CD8-positive, alpha-beta memory T cell (primary cell): ENCODE data around the gene TDP2. TPM values are rescaled to one million over a fixed set of nuclear protein-coding genes. Genes with fewer than 3 reads are reported as not detected.
"Not testable (repeated sequence)": the region's sequence is repeated elsewhere in the genome, so short reads cannot be mapped to it uniquely, and the experiment has no call there.

Experiments used
- CTCF ChIA-PET: fragments of 350-600 bp; sonication (Branson Sonifier 250); formaldehyde crosslinking; loops from one replicate; lab custom pipeline; 2021; ENCODE audit warnings: antibody characterized with exemption; lab: Charles Lee
- POLR2A ChIA-PET: fragments of 350-600 bp; sonication (Branson Sonifier 250); formaldehyde crosslinking; loops from one replicate; lab custom pipeline; 2021; ENCODE audit warnings: antibody characterized with exemption; lab: Charles Lee
- DNase-seq, 5 donors: peaks; one replicate each; pipeline versions ENCODE4 v3.0.0 to v3.0.0-alpha.2; 2020 to 2022; ENCODE audit warnings: mixed read lengths in 1 of 5
- H3K27ac ChIP-seq: one replicate; pipeline ENCODE4 v1.7.0; 2013; ENCODE audit warnings: low read depth, mild to moderate bottlenecking, low read length, moderate library complexity
- H3K27me3 ChIP-seq: 2 replicates; pipeline ENCODE4 v1.7.0; 2013; ENCODE audit warnings: low read length, mild to moderate bottlenecking; ENCODE audit not compliant: insufficient read depth, poor library complexity, severe bottlenecking
- H3K36me3 ChIP-seq: 2 replicates; pipeline ENCODE4 v1.7.0; 2013; ENCODE audit warnings: mild to moderate bottlenecking, low read length, moderate library complexity; ENCODE audit not compliant: insufficient read depth
- H3K4me1 ChIP-seq: 2 replicates; pipeline ENCODE4 v1.7.0; 2013; ENCODE audit warnings: mild to moderate bottlenecking, low read length, moderate library complexity; ENCODE audit not compliant: insufficient read depth
- H3K4me3 ChIP-seq: 2 replicates; pipeline ENCODE4 v1.7.0; 2013; ENCODE audit warnings: mild to moderate bottlenecking, low read length
- H3K9me3 ChIP-seq: 2 replicates; pipeline ENCODE4 v1.7.0; 2013; ENCODE audit warnings: mild to moderate bottlenecking, low read length
- H3K27ac Mint-ChIP-seq, 8 donors: one replicate each; pipeline ENCODE4 v1.8.0; 2020 to 2021; ENCODE audit warnings: mixed read lengths in 8 of 8, mild to moderate bottlenecking in 6 of 8, inconsistent platforms in 3 of 8, moderate library complexity in 3 of 8
- H3K27me3 Mint-ChIP-seq, 2 donors: one replicate each; pipeline ENCODE4 v1.8.0; 2020 to 2021; ENCODE audit warnings: mixed read lengths in 2 of 2, mild to moderate bottlenecking in 1 of 2, moderate library complexity in 1 of 2
- H3K36me3 Mint-ChIP-seq, 3 donors: one replicate each; pipeline ENCODE4 v1.8.0; 2020 to 2021; ENCODE audit warnings: mixed read lengths in 3 of 3, inconsistent platforms in 1 of 3, mild to moderate bottlenecking in 1 of 3
- H3K4me1 Mint-ChIP-seq, 3 donors: one replicate each; pipeline ENCODE4 v1.8.0; 2020 to 2021; ENCODE audit warnings: mixed read lengths in 3 of 3, inconsistent platforms in 1 of 3, mild to moderate bottlenecking in 1 of 3
- H3K4me3 Mint-ChIP-seq, 7 donors: one replicate each; pipeline ENCODE4 v1.8.0; 2020 to 2021; ENCODE audit warnings: mixed read lengths in 7 of 7, mild to moderate bottlenecking in 6 of 7, moderate library complexity in 4 of 7, inconsistent platforms in 2 of 7
- H3K9me3 Mint-ChIP-seq, 5 donors: one replicate each; pipeline ENCODE4 v1.8.0; 2020 to 2022; ENCODE audit warnings: mixed read lengths in 5 of 5, mild to moderate bottlenecking in 3 of 5, moderate library complexity in 2 of 5, inconsistent platforms in 1 of 5
- polyA plus RNA-seq: library from polyadenylated mRNA; unstranded; fragments of 300-500 nt; fragmentation: Illumina TruSeq; gene quantifications from one replicate; pipeline ENCODE4 v1.2.3, GENCODE V29; 2021
- total RNA-seq, 2 experiments: library from RNA; stranded (reverse); gene quantifications; one replicate each; pipeline ENCODE4 v1.2.3, GENCODE V29; 2021

TDP2 gene
- total and polyA plus RNA-seq, 3 experiments from 2014 or later, result 46.1 to 50.6 (median 49.8) TPM

DNA sequence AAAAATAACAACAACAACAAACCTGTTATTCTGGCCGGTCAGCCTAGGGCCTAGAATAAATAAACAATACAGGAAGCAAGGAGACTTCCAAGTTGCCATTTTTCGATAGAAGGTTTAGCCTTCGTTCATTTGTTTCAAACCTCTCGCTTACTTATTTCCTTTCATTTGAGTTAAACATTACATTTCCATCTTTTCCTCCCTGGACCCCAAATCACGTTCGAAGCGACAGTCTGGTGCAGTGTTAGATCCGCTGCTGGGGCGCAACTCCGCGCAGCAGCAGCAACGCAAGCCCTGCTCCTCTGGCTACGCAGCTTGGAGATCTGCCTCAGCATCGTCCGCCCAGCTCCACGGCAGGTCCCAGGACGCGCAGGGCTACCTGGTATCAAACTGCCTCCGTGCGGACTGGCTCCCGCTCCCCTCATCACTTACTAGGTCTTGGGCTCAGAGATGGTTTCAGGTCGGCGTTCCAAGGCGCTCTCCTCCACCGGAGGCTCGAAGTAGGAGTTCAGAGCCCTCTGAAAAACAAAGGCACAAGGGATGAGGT, 530 bp downstream of the TDP2 start:
- ChIA-PET POLR2A (interaction anchor here (0.6 to 2.9 kb wide), 7 partner anchors 20 to 124 kb away, joined by 3 to 22 read pairs (median 6); partner anchors contain the start of genes C6orf62, GMNN and KIAA0319), CTCF (interaction anchor here (1.2 to 2.7 kb wide), 7 partner anchors 20 to 361 kb away, joined by 3 to 17 read pairs (median 5); partner anchors contain the start of gene KIAA0319)
- Histone ChIP-seq H3K4me3 (peak overlapping the region; percentile 78), H3K36me3 (peaks cover 18% of the 10 kb centered on the region), H3K27ac (peak overlapping the region; percentile 89), H3K4me1 (peaks cover 39% of the 10 kb centered on the region), H3K9me3 (no peaks in the 10 kb centered on the region), H3K27me3 (no peaks in the 10 kb centered on the region)
- Mint-ChIP-seq H3K36me3 (peaks cover 0 to 58% (median 6%) of the 10 kb centered on the region in 3 donors), H3K4me3 (peak overlapping the region; percentile 97 to 100 (median 99)), H3K27ac (peak overlapping the region; percentile 90 to 99 (median 98)), H3K27me3 (no peaks in the 10 kb centered on the region), H3K4me1 (peaks cover 47 to 82% (median 70%) of the 10 kb centered on the region in 3 donors), H3K9me3 (peaks cover 0 to 4% (median 0%) of the 10 kb centered on the region in 5 donors)
- DNase-seq, result peak in 1 of 5 donors; percentile 20

DNA sequence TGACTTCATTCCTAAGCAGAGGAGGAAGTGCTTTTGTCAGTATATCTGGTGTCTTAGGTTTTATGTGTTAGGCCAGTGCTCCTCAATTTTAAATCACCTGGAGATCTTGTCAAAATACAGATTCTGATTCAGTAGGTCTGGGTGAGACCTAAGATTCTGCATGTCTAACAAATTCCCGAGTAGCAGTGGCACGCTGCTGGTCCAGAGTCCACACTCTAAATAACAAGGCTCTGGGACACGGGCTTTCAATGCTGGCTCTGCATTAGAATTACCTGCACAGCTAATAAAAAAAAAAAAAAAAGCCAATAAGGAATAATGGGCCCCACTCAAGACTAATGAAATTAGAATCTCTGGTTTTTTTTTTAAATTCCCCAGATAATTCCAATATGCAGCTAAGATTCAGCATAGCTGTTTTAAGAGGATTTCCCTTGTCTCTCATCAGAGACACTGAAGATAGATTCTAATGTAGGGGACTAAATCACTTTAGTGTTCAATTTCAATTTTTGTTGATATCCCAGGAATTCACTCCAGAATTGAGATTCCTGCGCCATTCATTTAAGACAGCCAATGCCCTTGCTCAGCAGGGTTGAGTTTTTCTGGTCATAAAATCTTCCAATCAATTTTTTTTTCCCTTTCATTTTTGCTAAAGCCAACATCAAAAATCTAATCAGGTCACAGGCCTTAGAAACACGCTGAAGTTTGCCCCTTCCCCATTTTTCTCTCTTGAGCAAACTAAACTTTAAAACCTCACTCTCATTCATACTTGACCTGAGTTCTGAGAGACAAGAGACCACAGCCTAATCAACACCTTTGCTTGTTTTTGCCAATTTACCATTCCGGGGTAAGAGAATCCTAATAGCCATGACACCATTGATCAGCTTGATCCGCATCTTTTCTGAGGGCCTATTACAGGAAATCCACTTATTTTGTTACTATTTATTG, 2.4 kb downstream of the TDP2 start:
- no peaks in the 10 kb centered on the region for H3K9me3 ChIP-seq
- Mint-ChIP-seq H3K4me3 (peak overlapping the region in 6 of 7 donors; percentile 98 to 100 (median 99)), H3K36me3 (peaks cover 0 to 67% (median 6%) of the 10 kb centered on the region in 3 donors), H3K9me3 (no peaks in the 10 kb centered on the region), H3K27me3 (no peaks in the 10 kb centered on the region), H3K4me1 (peaks cover 54 to 95% (median 84%) of the 10 kb centered on the region in 3 donors), H3K27ac (peak overlapping the region; percentile 3 to 99 (median 81))
- H3K4me1 ChIP-seq, result peaks cover 39% of the 10 kb centered on the region
- ChIA-PET POLR2A (interaction anchor here (0.6 kb wide), 2 partner anchors 55 to 85 kb away, joined by 3 to 4 read pairs; partner anchors contain the start of gene C6orf62), CTCF (no interaction called here)
- H3K36me3 ChIP-seq, result peaks cover 18% of the 10 kb centered on the region
- H3K4me3 ChIP-seq, result no peak overlapping the region
- no peaks in the 10 kb centered on the region for H3K27me3 ChIP-seq
- no peak for DNase-seq
- no peak overlapping the region for H3K27ac ChIP-seq

DNA sequence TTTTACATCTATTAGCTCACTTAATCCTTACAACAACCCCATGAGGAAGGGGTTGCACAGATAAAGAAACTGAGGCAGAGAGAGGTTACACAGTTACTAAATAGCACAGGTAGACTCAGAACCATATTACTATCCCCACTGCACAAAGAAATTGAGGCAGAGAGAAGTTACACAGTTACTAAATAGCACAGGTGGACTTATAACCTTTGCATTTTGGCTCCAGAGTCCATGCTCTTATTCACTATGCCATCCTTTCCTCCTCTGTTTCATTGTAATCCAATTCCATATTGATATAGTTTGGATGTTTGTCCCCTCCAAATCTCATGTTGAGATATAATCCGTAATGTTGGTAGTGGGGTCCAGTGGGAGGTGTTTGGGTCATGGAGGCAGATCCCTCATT, 3.5 kb downstream of the TDP2 start:
- peaks cover 18% of the 10 kb centered on the region for H3K36me3 ChIP-seq
- Mint-ChIP-seq H3K4me1 (peaks cover 51 to 95% (median 85%) of the 10 kb centered on the region in 3 donors), H3K27me3 (no peaks in the 10 kb centered on the region), H3K27ac (peak overlapping the region in 3 of 8 donors; percentile 22 to 77 (median 59)), H3K36me3 (peaks cover 0 to 78% (median 10%) of the 10 kb centered on the region in 3 donors), H3K9me3 (no peaks in the 10 kb centered on the region), H3K4me3 (peak overlapping the region in 1 of 7 donors; percentile 34)
- no peaks in the 10 kb centered on the region for H3K27me3 ChIP-seq
- DNase-seq, result no peak
- no peak overlapping the region for H3K27ac ChIP-seq
- H3K4me3 ChIP-seq, result no peak overlapping the region
- H3K4me1 ChIP-seq, result peaks cover 34% of the 10 kb centered on the region
- no peaks in the 10 kb centered on the region for H3K9me3 ChIP-seq
- ChIA-PET POLR2A (no interaction called here), CTCF (no interaction called here)

DNA sequence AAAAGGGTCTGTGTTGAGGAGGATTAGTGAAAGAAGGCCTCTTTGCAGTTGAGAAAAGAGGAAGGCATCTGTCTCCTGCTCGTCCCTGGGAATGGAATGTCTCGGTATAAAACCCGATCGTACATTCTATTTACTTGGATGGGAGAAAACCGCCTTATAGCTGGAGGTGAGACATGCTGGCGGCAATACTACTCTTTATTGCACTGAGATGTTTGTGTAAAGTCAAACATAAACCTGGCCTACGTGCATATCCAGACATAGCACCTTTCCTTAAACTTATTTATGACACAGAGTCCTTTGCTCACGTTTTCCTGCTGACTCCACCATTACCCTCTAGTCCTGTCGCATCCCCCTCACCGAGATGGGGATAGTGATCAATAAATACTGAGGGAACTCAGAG, 4.5 kb downstream of the TDP2 start:
- peaks cover 25% of the 10 kb centered on the region for H3K4me1 ChIP-seq
- Mint-ChIP-seq H3K9me3 (no peaks in the 10 kb centered on the region), H3K27me3 (no peaks in the 10 kb centered on the region), H3K27ac (peak overlapping the region in 3 of 8 donors; percentile 22 to 78 (median 33)), H3K36me3 (peaks cover 0 to 83% (median 13%) of the 10 kb centered on the region in 3 donors), H3K4me3 (no peak overlapping the region), H3K4me1 (peaks cover 54 to 90% (median 87%) of the 10 kb centered on the region in 3 donors)
- H3K27me3 ChIP-seq, result no peaks in the 10 kb centered on the region
- no peak for DNase-seq
- H3K4me3 ChIP-seq, result no peak overlapping the region
- H3K9me3 ChIP-seq, result no peaks in the 10 kb centered on the region
- ChIA-PET POLR2A (no interaction called here), CTCF (no interaction called here)
- H3K36me3 ChIP-seq, result peaks cover 22% of the 10 kb centered on the region
- no peak overlapping the region for H3K27ac ChIP-seq

DNA sequence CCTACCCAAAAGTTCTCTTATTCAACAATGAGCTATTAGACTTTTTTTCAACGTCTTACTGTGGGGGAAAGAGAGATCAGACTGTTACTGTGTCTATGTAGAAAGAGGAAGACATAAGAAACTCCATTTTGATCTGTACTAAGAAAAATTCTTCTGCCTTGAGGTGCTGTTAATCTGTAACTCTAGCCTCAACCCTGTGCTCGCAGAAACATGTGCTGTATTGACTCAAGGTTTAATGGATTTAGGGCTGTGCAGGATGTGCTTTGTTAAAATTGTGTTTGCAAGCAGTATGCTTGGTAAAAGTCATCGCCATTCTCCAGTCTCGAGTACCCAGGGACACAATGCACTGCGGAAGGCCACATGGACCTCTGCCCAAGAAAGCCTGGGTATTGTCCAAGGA, 4.9 kb downstream of the TDP2 start:
- H3K9me3 Mint-ChIP-seq, H3K4me3 ChIP-seq, POLR2A ChIA-PET, CTCF ChIA-PET, DNase-seq, H3K27me3 ChIP-seq, H3K27me3 Mint-ChIP-seq, H3K9me3 ChIP-seq, H3K27ac ChIP-seq: not testable (repeated sequence)
- Mint-ChIP-seq H3K4me1 (peaks cover 55 to 91% (median 84%) of the 10 kb centered on the region in 3 donors), H3K36me3 (peaks cover 0 to 81% (median 14%) of the 10 kb centered on the region in 3 donors), H3K27ac (peak overlapping the region in 3 of 8 donors; percentile 31 to 45 (median 33)), H3K4me3 (peak overlapping the region in 1 of 7 donors; percentile 67)
- H3K4me1 ChIP-seq, result peaks cover 25% of the 10 kb centered on the region
- peaks cover 22% of the 10 kb centered on the region for H3K36me3 ChIP-seq

DNA sequence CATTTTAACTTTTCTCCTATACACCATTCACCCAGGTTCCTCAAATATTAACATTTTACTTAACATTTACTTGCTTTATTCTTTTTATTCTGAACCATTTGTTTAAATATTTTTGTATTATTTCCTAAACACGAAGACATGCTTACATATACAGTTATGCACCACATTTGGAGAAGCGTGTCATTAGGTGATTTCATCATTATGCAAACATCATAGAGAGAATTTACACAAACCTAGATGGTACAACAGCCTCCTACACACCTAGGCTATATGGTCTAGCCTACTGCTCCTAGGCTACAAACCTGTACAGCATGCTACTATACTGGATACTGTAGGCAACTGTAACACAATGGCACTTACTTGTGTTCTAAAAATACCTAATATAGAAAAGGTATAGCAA, 6.6 kb downstream of the TDP2 start:
- peaks cover 0 to 80% (median 18%) of the 10 kb centered on the region in 3 donors for H3K36me3 Mint-ChIP-seq
- H3K27me3 ChIP-seq, result no peaks in the 10 kb centered on the region
- H3K4me3 ChIP-seq, result no peak overlapping the region
- H3K4me3 Mint-ChIP-seq, result no peak overlapping the region
- peak overlapping the region in 1 of 8 donors; percentile 63 for H3K27ac Mint-ChIP-seq
- DNase-seq, result no peak
- no peaks in the 10 kb centered on the region for H3K27me3 Mint-ChIP-seq
- H3K9me3 ChIP-seq, result no peaks in the 10 kb centered on the region
- H3K4me1 ChIP-seq, result peaks cover 15% of the 10 kb centered on the region
- H3K4me1 Mint-ChIP-seq, result peaks cover 55 to 91% (median 86%) of the 10 kb centered on the region in 3 donors
- ChIA-PET POLR2A (no interaction called here), CTCF (no interaction called here)
- no peak overlapping the region for H3K27ac ChIP-seq
- peaks cover 20% of the 10 kb centered on the region for H3K36me3 ChIP-seq
- no peaks in the 10 kb centered on the region for H3K9me3 Mint-ChIP-seq

DNA sequence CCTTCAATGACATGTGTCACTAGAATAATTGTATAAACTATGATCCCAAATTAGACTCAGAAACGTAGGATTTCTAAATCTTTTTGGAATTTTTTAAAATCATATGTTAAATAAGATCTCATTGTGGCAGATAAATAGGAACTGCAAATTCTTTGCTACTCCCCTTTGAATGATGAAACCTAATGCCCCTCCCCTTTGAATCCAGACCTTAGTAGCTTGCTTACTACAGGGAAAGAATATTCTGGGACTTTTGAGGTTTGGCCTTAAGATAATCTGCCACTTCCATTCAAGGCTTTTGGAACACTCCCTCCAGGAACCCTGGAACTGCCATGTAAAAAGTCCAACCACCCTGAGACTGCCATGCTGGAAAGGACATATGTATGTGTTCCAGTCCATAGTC, 7.1 kb downstream of the TDP2 start:
- no peak overlapping the region for H3K4me3 ChIP-seq
- H3K27me3 ChIP-seq, result no peaks in the 10 kb centered on the region
- H3K9me3 ChIP-seq, result no peaks in the 10 kb centered on the region
- no peak for DNase-seq
- ChIA-PET POLR2A (no interaction called here), CTCF (no interaction called here)
- H3K4me1 ChIP-seq, result peaks cover 10% of the 10 kb centered on the region
- peak overlapping the region; percentile 18 for H3K27ac ChIP-seq
- Mint-ChIP-seq H3K9me3 (no peaks in the 10 kb centered on the region), H3K4me1 (peaks cover 51 to 86% (median 82%) of the 10 kb centered on the region in 3 donors), H3K4me3 (no peak overlapping the region), H3K27me3 (no peaks in the 10 kb centered on the region), H3K36me3 (peaks cover 0 to 76% (median 18%) of the 10 kb centered on the region in 3 donors), H3K27ac (peak overlapping the region in 4 of 8 donors; percentile 14 to 63 (median 46))
- peaks cover 14% of the 10 kb centered on the region for H3K36me3 ChIP-seq
